Nephron progenitor cell (in vitro differentiated cells): ENCODE data around the gene CHST2.

Experiments
- DNase-seq: peaks from one replicate; pipeline ENCODE4 v3.0.0; 2021
- H3K27ac Mint-ChIP-seq: 2 replicates; pipeline ENCODE4 v1.8.0; 2021; ENCODE audit warnings: mild to moderate bottlenecking, moderate library complexity, mixed read lengths
- H3K27me3 Mint-ChIP-seq: 2 replicates; pipeline ENCODE4 v1.8.0; 2021; ENCODE audit warnings: mild to moderate bottlenecking, low read depth, mixed read lengths; ENCODE audit not compliant: poor library complexity
- H3K36me3 Mint-ChIP-seq: 2 replicates; pipeline ENCODE4 v1.8.0; 2021; ENCODE audit warnings: low read depth, mixed read lengths
- H3K4me1 Mint-ChIP-seq: 2 replicates; pipeline ENCODE4 v1.8.0; 2021; ENCODE audit warnings: mixed read lengths
- H3K4me3 Mint-ChIP-seq: 2 replicates; pipeline ENCODE4 v1.8.0; 2021; ENCODE audit warnings: mild to moderate bottlenecking, moderate library complexity, mixed read lengths
- H3K9me3 Mint-ChIP-seq: 2 replicates; pipeline ENCODE4 v1.8.0; 2021; ENCODE audit warnings: mild to moderate bottlenecking, moderate library complexity, mixed read lengths
- CTCF ChIP-seq: fragments of 200-600 bp; sonication (generic); IDR thresholded peaks from 2 replicates; pipeline ENCODE4 v1.5.0; 2021; ENCODE audit warnings: antibody characterized with exemption

CHST2 gene

GRCh38 chr3:143088835-143089234, 30.7 kb upstream of the CHST2 start:
- H3K27ac Mint-ChIP-seq, result no peak overlapping the region
- no peaks in the 10 kb centered on the region for H3K27me3 Mint-ChIP-seq
- H3K4me1 Mint-ChIP-seq, result peaks cover 8% of the 10 kb centered on the region
- TF ChIP-seq CTCF, result no peak
- no peak overlapping the region for H3K4me3 Mint-ChIP-seq
- no peak for DNase-seq
- peaks cover 20% of the 10 kb centered on the region for H3K36me3 Mint-ChIP-seq
- peaks cover 27% of the 10 kb centered on the region for H3K9me3 Mint-ChIP-seq

GRCh38 chr3:143089965-143090364, 29.6 kb upstream of the CHST2 start:
- TF ChIP-seq CTCF, result no peak
- H3K27ac Mint-ChIP-seq, result no peak overlapping the region
- H3K4me1 Mint-ChIP-seq, result peaks cover 6% of the 10 kb centered on the region
- H3K36me3 Mint-ChIP-seq, result peaks cover 14% of the 10 kb centered on the region
- H3K9me3 Mint-ChIP-seq, result peaks cover 20% of the 10 kb centered on the region
- no peak for DNase-seq
- no peaks in the 10 kb centered on the region for H3K27me3 Mint-ChIP-seq
- no peak overlapping the region for H3K4me3 Mint-ChIP-seq

DNA sequence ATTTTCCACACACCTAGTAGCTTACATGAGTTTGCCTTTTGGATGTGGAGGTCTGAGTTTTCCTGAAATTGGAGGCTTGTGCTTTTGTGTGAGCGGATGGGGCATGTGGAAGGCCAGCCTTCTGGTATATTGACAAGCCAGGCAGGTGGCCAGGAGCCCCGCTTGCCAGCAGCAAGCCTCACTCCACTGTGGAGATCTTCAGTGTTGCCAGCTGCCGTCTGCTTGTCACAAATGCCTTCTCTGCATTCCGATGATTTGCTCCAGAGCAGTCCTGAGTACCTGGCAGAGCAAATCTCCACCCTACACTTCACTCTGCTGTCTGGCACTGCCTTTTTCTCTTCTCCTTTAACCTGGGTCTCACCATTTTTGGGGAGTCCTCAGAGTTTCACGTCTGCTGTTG, 29.1 kb upstream of the CHST2 start:
- no peak for TF ChIP-seq CTCF
- H3K27ac Mint-ChIP-seq, result no peak overlapping the region
- no peak for DNase-seq
- H3K36me3 Mint-ChIP-seq, result peaks cover 11% of the 10 kb centered on the region
- H3K27me3 Mint-ChIP-seq, result no peaks in the 10 kb centered on the region
- no peak overlapping the region for H3K4me3 Mint-ChIP-seq
- H3K9me3 Mint-ChIP-seq, result peaks cover 16% of the 10 kb centered on the region
- peaks cover 6% of the 10 kb centered on the region for H3K4me1 Mint-ChIP-seq

DNA sequence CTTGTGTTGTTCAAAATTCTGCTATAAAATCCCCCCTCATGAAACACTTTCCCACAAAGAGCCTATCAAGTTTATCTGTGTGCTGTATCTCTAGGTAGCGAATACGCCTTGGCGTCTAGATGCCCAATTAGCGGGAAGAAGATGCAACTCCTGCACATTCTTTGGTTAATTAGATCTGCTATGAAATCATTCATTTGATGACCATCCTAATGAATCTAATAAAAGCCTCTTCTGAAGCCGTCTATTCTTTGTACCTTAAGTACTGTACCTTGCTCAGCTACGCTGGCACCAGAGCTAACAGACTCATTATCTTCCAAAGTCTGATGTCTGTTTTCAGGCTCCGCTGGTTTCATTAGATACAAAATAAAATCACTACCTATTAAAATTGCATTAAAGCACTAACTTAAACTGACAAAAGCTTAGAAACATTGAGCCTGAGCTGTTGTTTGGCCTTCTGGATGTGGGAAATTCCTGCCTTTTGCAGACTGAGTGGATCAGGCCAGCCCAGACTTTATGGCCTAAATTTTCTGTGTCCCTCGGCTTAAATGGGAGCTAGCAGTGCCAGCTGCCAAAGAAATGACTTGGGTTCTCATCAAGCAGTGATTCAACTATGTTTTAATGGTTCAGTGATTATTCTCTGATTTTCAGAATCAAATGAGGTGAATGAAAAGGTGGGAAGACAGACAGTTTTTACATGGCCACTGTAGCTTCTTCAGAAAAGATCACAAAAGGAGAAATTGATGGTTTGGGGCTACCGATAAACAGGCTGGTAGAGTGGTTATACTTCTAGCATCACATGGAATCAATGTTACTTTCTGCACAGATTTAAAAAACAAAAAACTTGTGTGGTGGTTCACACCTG, 28.4 kb upstream of the CHST2 start:
- peaks cover 6% of the 10 kb centered on the region for H3K4me1 Mint-ChIP-seq
- no peak overlapping the region for H3K4me3 Mint-ChIP-seq
- H3K27ac Mint-ChIP-seq, result no peak overlapping the region
- H3K36me3 Mint-ChIP-seq, result peaks cover 11% of the 10 kb centered on the region
- DNase-seq, result no peak
- peaks cover 20% of the 10 kb centered on the region for H3K9me3 Mint-ChIP-seq
- no peaks in the 10 kb centered on the region for H3K27me3 Mint-ChIP-seq
- TF ChIP-seq CTCF, result no peak

GRCh38 chr3:143092191-143092590, 27.4 kb upstream of the CHST2 start:
- H3K27me3 Mint-ChIP-seq, result no peaks in the 10 kb centered on the region

More at GRCh38 chr3:143092191-143092590, 27.4 kb upstream of the CHST2 start:
- Mint-ChIP-seq H3K36me3 (peaks cover 11% of the 10 kb centered on the region), H3K4me1 (peaks cover 6% of the 10 kb centered on the region), H3K27ac (no peak overlapping the region), H3K9me3 (peaks cover 28% of the 10 kb centered on the region), H3K4me3 (no peak overlapping the region)
- DNase-seq, result no peak
- no peak for TF ChIP-seq CTCF
